GM12878 (cell line): ENCODE data around the gene PKP2. TPM values are rescaled to one million over a fixed set of nuclear protein-coding genes. Genes with fewer than 3 reads are reported as not detected.
A peak's percentile ranks its signal among the peaks of the same experiment; 100 is the strongest.

ENCODE experiments used
- ATAC-seq: fragments of 200-7000 bp; cut with Tn5 transposase; 3 replicates; pipeline ENCODE4 v1.9.1; 2020; ENCODE audit warnings: mild to moderate bottlenecking, moderate library complexity
- BruUV-seq: library from RNA; stranded (reverse); fragments of 400-500 nt; replicated peaks from 2 replicates; lab custom pipeline; 2021; lab: Mats Ljungman, UMichigan
- CTCF ChIA-PET: fragments of 300-600 bp; sonication (Branson Sonifier 250); formaldehyde crosslinking; extraction: SDS; loops from one replicate; lab custom pipeline; 2021; ENCODE audit warnings: inconsistent platforms; lab: Yijun Ruan, JAX
- POLR2A ChIA-PET: fragments of 350-600 bp; formaldehyde crosslinking; extraction: SDS; loops from one replicate; lab custom pipeline; 2021; ENCODE audit warnings: inconsistent platforms; lab: Charles Lee
- RAD21 ChIA-PET: fragments of 300-600 bp; sonication (Branson Sonifier 250); formaldehyde crosslinking; loops from one replicate; lab custom pipeline; 2023; ENCODE audit warnings: antibody characterized with exemption; ENCODE audit not compliant: unreplicated experiment; lab: Charles Lee
- SMC1A ChIA-PET: fragments of 300-600 bp; sonication (Branson Sonifier 250); formaldehyde crosslinking; loops from one replicate; lab custom pipeline; 2023; ENCODE audit not compliant: unreplicated experiment, uncharacterized antibody; lab: Charles Lee
- DNase-seq: peaks from one replicate; pipeline ENCODE4 v3.0.0-alpha.2; 2011; ENCODE audit warnings: low read depth, low spot score
- FAIRE-seq: peaks from 3 replicates; lab custom pipeline; 2011; peaks lifted over from hg19 to GRCh38; lab: Jason Lieb, UNC
- H2AFZ ChIP-seq: 2 replicates; pipeline ENCODE4 v1.6.0; 2011; ENCODE audit warnings: low read depth, low read length, control low read depth; ENCODE audit not compliant: control insufficient read depth
- H3K27ac ChIP-seq: 2 replicates; pipeline ENCODE4 v1.5.1; 2011; ENCODE audit warnings: control low read depth; ENCODE audit not compliant: control insufficient read depth, insufficient read depth
- H3K27me3 ChIP-seq, 2 experiments: replicated peaks in 1 of 2; 2 replicates each; pipeline versions ENCODE4 v1.6.0 to v1.6.1; 2011; ENCODE audit warnings: low read length in 1 of 2; ENCODE audit not compliant: control insufficient read depth in 2 of 2, insufficient read depth in 2 of 2
- H3K36me3 ChIP-seq, 2 experiments: 2 replicates each; pipeline ENCODE4 v1.5.1; 2011; ENCODE audit warnings: low read length in 1 of 2; ENCODE audit not compliant: control insufficient read depth in 2 of 2, insufficient read depth in 2 of 2
- H3K4me1 ChIP-seq: 2 replicates; pipeline ENCODE4 v1.6.1; 2011; ENCODE audit warnings: mild to moderate bottlenecking, low read length, moderate library complexity, mixed read lengths; ENCODE audit not compliant: control insufficient read depth, insufficient read depth
- H3K4me2 ChIP-seq: 2 replicates; pipeline ENCODE4 v1.6.0; 2011; ENCODE audit warnings: control low read depth; ENCODE audit not compliant: control insufficient read depth, insufficient read depth
- H3K4me3 ChIP-seq: fragments of 200-600 bp; sonication (generic); 2 replicates; pipeline ENCODE4 v1.5.1; 2016
- H3K79me2 ChIP-seq: 2 replicates; pipeline ENCODE4 v1.6.0; 2011; ENCODE audit warnings: low read length; ENCODE audit not compliant: control insufficient read depth, insufficient read depth
- H3K9ac ChIP-seq: 2 replicates; pipeline ENCODE4 v1.8.0; 2011; ENCODE audit warnings: low read length, control low read depth, mixed read lengths; ENCODE audit not compliant: control insufficient read depth, insufficient read depth
- H3K9me3 ChIP-seq: replicated peaks from 3 replicates; pipeline ENCODE4 v1.5.1; 2011; ENCODE audit warnings: mild to moderate bottlenecking, low read length; ENCODE audit not compliant: control insufficient read depth, insufficient read depth
- H4K20me1 ChIP-seq: 2 replicates; pipeline ENCODE4 v1.6.0; 2011; ENCODE audit not compliant: control insufficient read depth, insufficient read depth
- GATAD2B ChIP-seq: fragments of 450-650 bp; conservative IDR thresholded peaks from 2 replicates; pipeline ENCODE4 v1.6.1; 2017; ENCODE audit warnings: low read depth, mild to moderate bottlenecking, moderate library complexity
- MYB ChIP-seq: fragments of 150-350 bp; IDR thresholded peaks from 2 replicates; pipeline ENCODE4 v1.6.1; 2014; ENCODE audit warnings: mild to moderate bottlenecking, low read depth, low read length, borderline replicate concordance
- RAD21 ChIP-seq: IDR thresholded peaks from 2 replicates; pipeline ENCODE4 v1.6.1; 2011; ENCODE audit warnings: mild to moderate bottlenecking, low read depth, low read length, moderate library complexity; ENCODE audit not compliant: insufficient read depth
- SMC3 ChIP-seq: IDR thresholded peaks from 2 replicates; pipeline ENCODE4 v1.6.1; 2011; ENCODE audit warnings: low read length, improper control_type of control experiment, borderline replicate concordance
- WGBS: methylation state at CpG from one replicate; pipeline ENCODE4 v1.1.6; 2016; ENCODE audit warnings: low lambda C conversion rate; ENCODE audit not compliant: insufficient replicate concordance, insufficient coverage; ENCODE audit errors: missing lambda C conversion rate; 5-methylcytosine and 5-hydroxymethylcytosine counted together
- in situ Hi-C: fragments of 300-500 bp; cut with MboI; formaldehyde crosslinking; loops from 9 replicates; pipeline ENCODE4 v1.14.3; 2018; ENCODE audit warnings: mixed read lengths
- intact Hi-C: fragments of 100-400 bp; cut with micrococcal nuclease; formaldehyde crosslinking; loops from one replicate; pipeline ENCODE4 v1.14.2; 2022; ENCODE audit not compliant: unreplicated experiment
- polyA plus RNA-seq, 11 experiments: library from polyadenylated mRNA; depleted of rRNA in 4 of 11; unstranded in 6 of 11; stranded (reverse) in 5 of 11; fragments of >200 nt; fragmentation: Nextera tagmentation in 4 of 11; fragmentation: Illumina TruSeq in 1 of 11; extraction: Ambion mirVana in 4 of 11; extraction: Trizol in 1 of 11; gene quantifications; 1 replicate in 1 of 11; 2 replicates in 10 of 11; pipeline versions ENCODE4 v1.2.1 to v1.2.3, GENCODE V29; 2011 to 2016; ENCODE audit warnings: inconsistent platforms in 2 of 11, missing spikeins in 2 of 11, low read depth in 1 of 11
- total RNA-seq, 4 experiments: library from RNA; depleted of rRNA in 3 of 4; stranded (reverse); fragments of >200 nt in 3 of 4; fragmentation: Illumina TruSeq in 1 of 4; extraction: Trizol in 1 of 4; gene quantifications; 2 replicates each; pipeline versions ENCODE4 v1.2.1 to v1.2.3, GENCODE V29; 2013 to 2021
- TF ChIP-seq, protein P1 (sequence below), 3 experiments: IDR thresholded peaks in 2 of 3; conservative IDR thresholded peaks in 1 of 3; 2 replicates each; pipeline ENCODE4 v1.5.1; 2011; ENCODE audit warnings: low read depth in 3 of 3, low read length in 3 of 3, mild to moderate bottlenecking in 3 of 3, control low read depth in 2 of 3, moderate library complexity in 2 of 3, inconsistent platforms in 1 of 3, mixed read lengths in 1 of 3; ENCODE audit not compliant: control insufficient read depth in 2 of 3, insufficient read depth in 1 of 3; ENCODE audit errors: extremely low read depth in 1 of 3

The PKP2 gene
- total and polyA plus RNA-seq, 10 of the 15 experiments (the other 5 are each of a cell fraction or from before 2014, with no cell fraction given) = 0.02 to 4.1 (median 0.07) TPM; not detected in 4

DNA sequence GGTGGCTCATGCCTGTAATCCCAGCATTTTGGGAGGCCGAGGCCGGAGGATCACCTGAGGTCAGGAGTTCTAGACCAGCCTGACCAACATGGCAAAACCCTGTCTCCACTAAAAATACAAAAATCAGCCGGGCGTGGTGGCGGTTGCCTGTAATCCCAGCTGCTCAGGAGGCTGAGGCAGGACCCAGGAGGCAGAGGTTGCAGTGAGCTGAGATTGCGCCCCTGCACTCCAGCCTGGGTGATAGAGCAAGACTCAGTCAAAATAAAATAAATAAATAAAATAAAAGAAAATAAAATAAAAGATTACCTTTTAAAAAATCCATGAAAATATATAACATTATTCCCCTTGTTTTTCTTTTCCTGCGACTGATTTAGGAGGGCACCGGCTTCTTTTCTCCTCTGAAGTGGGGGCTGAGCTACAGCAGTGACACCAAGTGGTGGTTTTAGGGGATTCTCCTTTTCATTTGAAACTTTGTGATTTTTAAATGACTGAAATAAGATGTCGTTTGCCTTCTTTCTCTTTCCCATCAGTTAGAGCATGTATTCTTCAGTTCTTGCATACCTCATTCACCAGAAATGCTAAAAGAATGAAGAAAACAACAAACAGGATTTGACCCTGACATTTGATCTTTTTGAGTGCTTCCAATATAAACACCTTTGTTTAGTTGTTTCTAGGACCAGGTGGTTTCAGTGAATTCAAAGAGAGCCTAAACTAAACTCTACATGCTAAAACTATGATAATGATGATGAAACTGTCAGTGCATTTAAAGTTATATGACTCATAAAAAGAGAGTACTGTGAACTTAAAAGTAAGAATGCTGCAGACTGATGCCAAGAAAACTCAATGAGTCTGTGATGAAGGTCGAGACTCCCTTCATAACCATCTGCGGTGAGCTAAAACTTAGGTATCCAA lies 22.6 kb upstream of the PKP2 start:
- Histone ChIP-seq H3K4me2 (no peak overlapping the region), H4K20me1 (no peaks in the 10 kb centered on the region), H3K4me1 (no peaks in the 10 kb centered on the region), H3K27me3 (no peaks in the 10 kb centered on the region), H3K9ac (no peak overlapping the region), H3K27ac (no peak overlapping the region), H2AFZ (no peak overlapping the region), H3K79me2 (no peaks in the 10 kb centered on the region), H3K9me3 (no peaks in the 10 kb centered on the region), H3K4me3 (no peak overlapping the region), H3K36me3 (no peaks in the 10 kb centered on the region)
- ChIA-PET SMC1A (interaction anchor here (0.8 to 7.2 kb wide), 4 partner anchors 79 to 248 kb away, joined by 3 to 61 read pairs (median 4); partner anchors contain the start of gene YARS2), CTCF (interaction anchor here (0.7 to 6.7 kb wide), 4 partner anchors 13 to 448 kb away, joined by 3 to 85 read pairs (median 4); partner anchors contain the start of gene YARS2), POLR2A (no interaction called here), RAD21 (interaction anchor here (2.5 kb wide), 1 partner anchor 163 kb away, joined by 22 read pairs; the partner anchor contains the start of gene YARS2)
- FAIRE-seq (no peak), DNase-seq (no peak), ATAC-seq (peak; percentile 61)
- intact Hi-C loops (loop anchor here (1.0 to 10.0 kb wide), 3 partner anchors 163 to 1267 kb away; no protein-coding TSS in a partner anchor), in situ Hi-C loops (loop anchor here (25.0 kb wide), 1 partner anchor 1257 kb away; the partner anchor contains the start of gene ETFBKMT)
- TF ChIP-seq GATAD2B (no peak), RAD21 (peak; percentile 78), SMC3 (peak; percentile 79), MYB (no peak)
- TF ChIP-seq, protein P1, sequence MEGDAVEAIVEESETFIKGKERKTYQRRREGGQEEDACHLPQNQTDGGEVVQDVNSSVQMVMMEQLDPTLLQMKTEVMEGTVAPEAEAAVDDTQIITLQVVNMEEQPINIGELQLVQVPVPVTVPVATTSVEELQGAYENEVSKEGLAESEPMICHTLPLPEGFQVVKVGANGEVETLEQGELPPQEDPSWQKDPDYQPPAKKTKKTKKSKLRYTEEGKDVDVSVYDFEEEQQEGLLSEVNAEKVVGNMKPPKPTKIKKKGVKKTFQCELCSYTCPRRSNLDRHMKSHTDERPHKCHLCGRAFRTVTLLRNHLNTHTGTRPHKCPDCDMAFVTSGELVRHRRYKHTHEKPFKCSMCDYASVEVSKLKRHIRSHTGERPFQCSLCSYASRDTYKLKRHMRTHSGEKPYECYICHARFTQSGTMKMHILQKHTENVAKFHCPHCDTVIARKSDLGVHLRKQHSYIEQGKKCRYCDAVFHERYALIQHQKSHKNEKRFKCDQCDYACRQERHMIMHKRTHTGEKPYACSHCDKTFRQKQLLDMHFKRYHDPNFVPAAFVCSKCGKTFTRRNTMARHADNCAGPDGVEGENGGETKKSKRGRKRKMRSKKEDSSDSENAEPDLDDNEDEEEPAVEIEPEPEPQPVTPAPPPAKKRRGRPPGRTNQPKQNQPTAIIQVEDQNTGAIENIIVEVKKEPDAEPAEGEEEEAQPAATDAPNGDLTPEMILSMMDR (IDR thresholded peaks at IDR 0.05 in 2 of 3, conservative IDR thresholded peaks at IDR 0.05 in 1 of 3; ENCODE audit: control insufficient read depth in 2 of 3, extremely low read depth in 1 of 3, insufficient read depth in 1 of 3, low read depth in 3 of 3, low read length in 3 of 3) = peak; percentile 44 to 56 (median 47); a peak in 5 of 6 replicates
- BruUV-seq = no TSS peak
- 28% methylated on average over 11 of the region's 11 CpGs for WGBS
